NCI-H2196 (cell line): ENCODE measurements around the gene ZNF488.

Experiments used
- DNase-seq: peaks from one replicate; lab custom pipeline; 2025; ENCODE audit not compliant: unreplicated experiment; lab: John Stamatoyannopoulos, UW

Gene ZNF488

GRCh38 chr10:47332371-47332770, 51.7 kb downstream of the ZNF488 start:
- DNase-seq: no peak

GRCh38 chr10:47331954-47332353, 52.1 kb downstream of the ZNF488 start:
- DNase-seq: no peak

GRCh38 chr10:47331491-47331890, 52.6 kb downstream of the ZNF488 start:
- DNase-seq: no peak

- no peak for DNase-seq
Measured at GRCh38 chr10:47330804-47331203, 53.3 kb downstream of the ZNF488 start.

- DNase-seq: no peak
Measured at GRCh38 chr10:47330366-47330765, 53.7 kb downstream of the ZNF488 start.

- no peak for DNase-seq
Measured at GRCh38 chr10:47329855-47330254, 54.2 kb downstream of the ZNF488 start.

- no peak for DNase-seq
Measured at GRCh38 chr10:47326927-47327330, 57.2 kb downstream of the ZNF488 start.

GRCh38 chr10:47326306-47326926, 57.7 kb downstream of the ZNF488 start:
- DNase-seq: no peak

- DNase-seq: no peak
Measured at GRCh38 chr10:47325303-47326291, 58.5 kb downstream of the ZNF488 start.

GRCh38 chr10:47323636-47324296, 60.3 kb downstream of the ZNF488 start:
- DNase-seq: no peak

- no peak for DNase-seq
Measured at GRCh38 chr10:47323087-47323486, 61.0 kb downstream of the ZNF488 start.

- no peak for DNase-seq
Measured at GRCh38 chr10:47322300-47323061, 61.6 kb downstream of the ZNF488 start, which contains the start of gene GDF2. TSS of gene GDF2 (plus strand) at chr10:47322454. CDS start at chr10:47322669, 215 bp downstream.

- DNase-seq: no peak
Measured at GRCh38 chr10:47321521-47322195, 62.4 kb downstream of the ZNF488 start.

GRCh38 chr10:47320812-47321211, 63.3 kb downstream of the ZNF488 start:
- no peak for DNase-seq

GRCh38 chr10:47319784-47320183, 64.3 kb downstream of the ZNF488 start:
- DNase-seq: no peak

GRCh38 chr10:47318706-47319105, 65.4 kb downstream of the ZNF488 start:
- no peak for DNase-seq

GRCh38 chr10:47317251-47317650, 66.8 kb downstream of the ZNF488 start:
- DNase-seq: no peak

GRCh38 chr10:47316131-47316530, 68.0 kb downstream of the ZNF488 start:
- DNase-seq: no peak
